Lower lobe of right lung (tissue), 2 donors: ENCODE results near the gene SYT7. TPM values are rescaled to one million over a fixed set of nuclear protein-coding genes. Genes with fewer than 3 reads are reported as not detected.
A peak's percentile ranks its signal among the peaks of the same experiment; 100 is the strongest.

Experiments used
- ATAC-seq, 2 donors: fragments of 200-7000 bp; cut with Tn5 transposase; one replicate each; pipeline ENCODE4 v1.9.1; 2020 to 2022; ENCODE audit warnings: mild to moderate bottlenecking in 2 of 2, moderate library complexity in 2 of 2
- DNase-seq: peaks from one replicate; pipeline ENCODE4 v3.0.0-alpha.2; 2020
- H3K27ac ChIP-seq: fragments of 200-600 bp; one replicate; pipeline ENCODE4 v1.8.0; 2022
- H3K27me3 ChIP-seq: fragments of 200-600 bp; one replicate; pipeline ENCODE4 v1.8.0; 2022; ENCODE audit warnings: low read depth
- H3K36me3 ChIP-seq: fragments of 200-600 bp; one replicate; pipeline ENCODE4 v1.8.0; 2022; ENCODE audit warnings: mild to moderate bottlenecking
- H3K4me1 ChIP-seq: fragments of 200-600 bp; one replicate; pipeline ENCODE4 v1.8.0; 2022
- H3K4me3 ChIP-seq: fragments of 200-600 bp; one replicate; pipeline ENCODE4 v1.8.0; 2022; ENCODE audit warnings: mild to moderate bottlenecking
- H3K9me3 ChIP-seq: fragments of 200-600 bp; one replicate; pipeline ENCODE4 v1.8.0; 2022
- intact Hi-C: fragments of 100-400 bp; cut with DNase I; formaldehyde crosslinking; loops from one replicate; pipeline ENCODE4 v1.11.0; 2022
- total RNA-seq: library from RNA; stranded (reverse); fragmentation: NEBNext Ultra II Directional; extraction: Animal tissue kit (Norgen Biotek cat#: 25700); gene quantifications from one replicate; pipeline ENCODE4 v1.2.1, GENCODE V29; 2021
- TF ChIP-seq, protein P1 (sequence below): fragments of 200-600 bp; IDR thresholded peaks from one replicate; pipeline ENCODE4 v1.8.0; 2022; ENCODE audit warnings: antibody characterized with exemption, mild to moderate bottlenecking
- donor health status: DM: no; HTN: yes; CAD: no; lungs with severe emphysema.

Gene SYT7
- total RNA-seq, 1 donor from 2014 or later = 3.8 TPM

DNA sequence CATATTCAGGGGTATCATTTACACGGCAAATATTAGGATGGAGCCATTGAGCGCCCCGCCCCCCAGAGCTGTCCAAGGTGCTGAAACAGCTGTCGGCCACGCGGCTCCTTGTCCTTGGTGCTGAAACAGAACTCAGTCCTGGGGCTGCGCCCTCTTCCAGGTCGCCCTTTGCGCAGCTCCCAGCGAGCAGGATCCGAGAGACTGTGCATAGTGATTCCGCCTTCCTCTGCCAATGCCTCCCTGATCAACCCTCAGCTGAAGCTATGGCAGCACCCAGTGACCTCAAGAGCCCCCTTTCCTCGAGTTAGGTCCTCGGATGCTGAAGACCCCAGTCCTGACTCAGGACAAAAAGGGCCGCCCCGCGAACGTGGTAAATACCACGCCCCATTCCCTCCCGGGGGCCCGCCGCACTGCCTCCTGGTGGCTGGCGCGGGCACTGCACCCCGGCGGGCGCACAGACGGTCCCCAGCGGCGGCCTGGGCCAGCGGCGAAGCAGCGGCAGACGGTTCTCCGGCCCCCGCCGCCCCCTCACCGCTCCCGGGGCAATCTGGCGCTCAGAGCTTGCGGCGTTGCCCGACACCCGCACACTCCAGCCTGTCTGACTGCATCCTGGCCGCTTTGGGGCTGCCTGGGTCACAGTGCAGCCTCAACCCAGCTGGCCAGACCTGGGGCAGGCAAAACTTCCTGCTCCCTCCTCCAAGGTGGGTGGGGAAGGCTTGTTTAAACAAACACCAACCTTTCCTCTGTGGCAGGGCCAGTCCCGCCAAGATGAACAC is 13.4 kb downstream of the SYT7 start:
- TF ChIP-seq, protein P1, sequence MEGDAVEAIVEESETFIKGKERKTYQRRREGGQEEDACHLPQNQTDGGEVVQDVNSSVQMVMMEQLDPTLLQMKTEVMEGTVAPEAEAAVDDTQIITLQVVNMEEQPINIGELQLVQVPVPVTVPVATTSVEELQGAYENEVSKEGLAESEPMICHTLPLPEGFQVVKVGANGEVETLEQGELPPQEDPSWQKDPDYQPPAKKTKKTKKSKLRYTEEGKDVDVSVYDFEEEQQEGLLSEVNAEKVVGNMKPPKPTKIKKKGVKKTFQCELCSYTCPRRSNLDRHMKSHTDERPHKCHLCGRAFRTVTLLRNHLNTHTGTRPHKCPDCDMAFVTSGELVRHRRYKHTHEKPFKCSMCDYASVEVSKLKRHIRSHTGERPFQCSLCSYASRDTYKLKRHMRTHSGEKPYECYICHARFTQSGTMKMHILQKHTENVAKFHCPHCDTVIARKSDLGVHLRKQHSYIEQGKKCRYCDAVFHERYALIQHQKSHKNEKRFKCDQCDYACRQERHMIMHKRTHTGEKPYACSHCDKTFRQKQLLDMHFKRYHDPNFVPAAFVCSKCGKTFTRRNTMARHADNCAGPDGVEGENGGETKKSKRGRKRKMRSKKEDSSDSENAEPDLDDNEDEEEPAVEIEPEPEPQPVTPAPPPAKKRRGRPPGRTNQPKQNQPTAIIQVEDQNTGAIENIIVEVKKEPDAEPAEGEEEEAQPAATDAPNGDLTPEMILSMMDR = peak; percentile 41
- ATAC-seq (peak; percentile 82 to 87), DNase-seq (peak; percentile 80)
- H3K4me1 ChIP-seq = peaks cover 6% of the 10 kb centered on the region
- peaks cover 26% of the 10 kb centered on the region for H3K27me3 ChIP-seq
- no peaks in the 10 kb centered on the region for H3K36me3 ChIP-seq
- H3K27ac ChIP-seq = no peak overlapping the region
- intact Hi-C loops = no loop called here
- H3K4me3 ChIP-seq = no peak overlapping the region
- no peaks in the 10 kb centered on the region for H3K9me3 ChIP-seq

DNA sequence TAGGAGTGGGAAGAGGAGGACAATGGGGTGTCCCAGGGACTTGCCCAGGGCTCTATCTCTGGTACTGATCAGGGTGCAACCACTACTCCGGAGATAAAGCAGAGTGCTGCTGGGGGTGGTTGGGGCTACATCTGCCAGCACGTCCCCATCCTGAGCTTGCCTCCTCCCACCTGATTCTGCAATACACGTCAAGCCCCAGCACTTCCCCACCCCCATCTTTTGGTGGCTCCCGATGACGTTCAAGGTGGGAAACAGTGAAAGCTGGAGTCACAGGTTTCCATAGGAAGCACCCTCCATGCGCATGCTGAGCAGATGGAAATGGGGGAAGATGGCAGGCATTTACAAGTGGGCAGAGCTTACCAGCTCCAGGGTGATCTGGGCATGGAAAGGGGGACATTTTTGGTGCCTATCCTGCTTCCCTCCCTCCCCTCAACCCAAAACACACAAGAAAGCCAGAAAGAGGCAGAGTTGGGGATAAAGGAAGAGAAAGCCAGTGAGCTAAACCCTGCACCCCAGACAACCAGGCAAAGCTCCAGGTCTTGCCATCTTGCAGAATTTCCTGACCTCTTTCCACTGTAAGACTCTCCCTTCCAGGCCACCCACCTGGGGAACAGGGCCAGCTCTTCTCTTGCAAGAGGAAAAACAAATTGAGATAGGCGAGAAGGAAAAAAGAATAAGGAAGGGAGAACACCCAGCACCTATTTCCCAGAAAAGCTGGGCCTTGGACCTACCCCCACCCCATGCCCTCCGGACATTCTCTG is 15.8 kb downstream of the SYT7 start:
- TF ChIP-seq, protein P1 = no peak
- no peak overlapping the region for H3K4me3 ChIP-seq
- intact Hi-C loops = no loop called here
- H3K27ac ChIP-seq = no peak overlapping the region
- peaks cover 6% of the 10 kb centered on the region for H3K4me1 ChIP-seq
- no peak for ATAC-seq
- H3K36me3 ChIP-seq = no peaks in the 10 kb centered on the region
- no peaks in the 10 kb centered on the region for H3K9me3 ChIP-seq
- peaks cover 28% of the 10 kb centered on the region for H3K27me3 ChIP-seq
- no peak for DNase-seq

DNA sequence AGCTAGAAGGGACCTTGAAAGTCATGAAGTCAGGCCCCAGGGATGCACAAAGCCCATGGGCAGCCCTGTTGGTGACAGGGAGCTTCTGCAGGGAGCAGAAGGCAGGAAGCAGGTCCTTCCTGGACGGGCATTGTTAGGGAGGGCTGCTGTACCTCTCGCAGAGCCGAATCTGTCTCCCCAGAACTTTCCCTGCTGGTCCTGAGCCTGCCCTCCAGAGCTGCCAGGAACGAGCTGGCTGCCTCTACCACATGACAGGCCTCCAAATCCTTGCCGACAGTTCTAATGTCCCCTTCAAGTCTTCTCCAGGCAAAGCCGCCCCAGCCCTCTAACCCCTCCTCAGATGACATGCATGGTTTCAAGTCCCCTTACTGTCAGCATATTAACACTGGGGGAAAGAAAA is 20.1 kb downstream of the SYT7 start:
- no peak overlapping the region for H3K4me3 ChIP-seq
- peaks cover 29% of the 10 kb centered on the region for H3K27me3 ChIP-seq
- H3K9me3 ChIP-seq = no peaks in the 10 kb centered on the region
- ATAC-seq (no peak), DNase-seq (no peak)
- H3K27ac ChIP-seq = no peak overlapping the region
- TF ChIP-seq, protein P1 = no peak
- intact Hi-C loops = no loop called here
- no peaks in the 10 kb centered on the region for H3K36me3 ChIP-seq
- H3K4me1 ChIP-seq = no peaks in the 10 kb centered on the region

DNA sequence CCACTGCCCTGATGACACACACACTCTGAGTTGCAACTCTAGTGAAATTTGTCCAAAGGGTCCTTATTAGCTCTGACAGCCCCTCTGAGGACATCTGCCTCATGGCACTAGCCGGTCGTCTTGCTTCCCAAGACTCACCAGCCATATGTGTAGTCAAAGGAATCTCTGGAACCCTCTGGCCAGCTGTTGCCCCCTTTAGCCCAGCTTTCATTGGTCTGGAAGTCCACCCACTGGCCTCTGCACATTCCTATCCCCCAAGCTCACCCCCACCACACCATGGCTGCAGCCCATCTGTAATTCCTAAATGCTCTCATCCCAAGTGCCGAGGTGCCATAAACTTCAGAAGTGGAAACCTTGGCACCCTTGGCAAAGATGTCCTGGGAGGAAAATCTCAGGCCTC is 24.3 kb downstream of the SYT7 start:
- H3K36me3 ChIP-seq = no peaks in the 10 kb centered on the region
- no peaks in the 10 kb centered on the region for H3K4me1 ChIP-seq
- TF ChIP-seq, protein P1 = no peak
- no peak overlapping the region for H3K4me3 ChIP-seq
- peaks cover 54% of the 10 kb centered on the region for H3K27me3 ChIP-seq
- DNase-seq (no peak), ATAC-seq (no peak)
- intact Hi-C loops = no loop called here
- no peaks in the 10 kb centered on the region for H3K9me3 ChIP-seq
- H3K27ac ChIP-seq = no peak overlapping the region

DNA sequence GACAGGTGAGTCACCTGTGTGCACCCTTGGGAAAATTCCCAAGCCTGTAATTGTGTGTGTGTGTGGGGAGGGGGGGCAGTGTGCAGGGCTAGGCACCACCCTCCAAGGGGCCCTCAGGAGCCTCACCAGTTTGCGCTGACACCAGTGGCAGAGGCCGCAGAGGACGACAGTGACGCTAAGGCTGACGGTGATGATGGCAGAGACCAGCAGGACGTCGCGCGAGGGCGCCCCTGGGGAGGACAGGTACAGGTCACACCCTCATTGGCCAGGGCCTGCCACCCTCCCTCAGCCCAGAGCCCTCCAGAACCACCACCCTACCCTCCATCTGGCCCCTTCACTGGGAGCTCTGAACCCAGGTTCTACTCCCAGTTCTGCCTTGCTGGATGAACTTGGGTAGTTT is 24.9 kb downstream of the SYT7 start:
- Histone ChIP-seq H3K4me1 (no peaks in the 10 kb centered on the region), H3K36me3 (no peaks in the 10 kb centered on the region), H3K27ac (no peak overlapping the region), H3K9me3 (no peaks in the 10 kb centered on the region), H3K4me3 (no peak overlapping the region), H3K27me3 (peaks cover 52% of the 10 kb centered on the region)
- TF ChIP-seq, protein P1 = no peak
- intact Hi-C loops = no loop called here
- DNase-seq = no peak
- ATAC-seq = no peak
